Liver (tissue), 3 donors: ENCODE measurements around the gene JDP2.

Source experiments
- CTCF ChIP-seq: fragments of 150-350 bp; IDR thresholded peaks from 2 replicates; pipeline ENCODE4 v1.5.1; 2017; ENCODE audit warnings: improper control_type of control experiment, low read depth, low read length; ENCODE audit not compliant: missing input control
- FOXA2 ChIP-seq: IDR thresholded peaks from 2 replicates; pipeline ENCODE4 v1.6.1; 2016; ENCODE audit warnings: antibody characterized with exemption
- TAF1 ChIP-seq: conservative IDR thresholded peaks from 2 replicates; pipeline ENCODE4 v1.6.1; 2016; ENCODE audit warnings: antibody characterized with exemption, mild to moderate bottlenecking
- YY1 ChIP-seq: IDR thresholded peaks from 2 replicates; pipeline ENCODE4 v1.6.1; 2016; ENCODE audit warnings: antibody characterized with exemption, mild to moderate bottlenecking
- donor health status: healthy.
- donor health status: healthy.

- TF ChIP-seq CTCF (no peak), YY1 (no peak), FOXA2 (no peak), TAF1 (no peak)
These were observed 14.8 kb downstream of the JDP2 start for GRCh38 chr14:75442642-75443041.
